ENCODE data around the gene SCG3. TPM values are rescaled to one million over a fixed set of nuclear protein-coding genes. Genes with fewer than 3 reads are reported as not detected.

Gene SCG3
- total RNA-seq, 2 donors from 2014 or later, result 0.23 to 2.0 TPM

DNA sequence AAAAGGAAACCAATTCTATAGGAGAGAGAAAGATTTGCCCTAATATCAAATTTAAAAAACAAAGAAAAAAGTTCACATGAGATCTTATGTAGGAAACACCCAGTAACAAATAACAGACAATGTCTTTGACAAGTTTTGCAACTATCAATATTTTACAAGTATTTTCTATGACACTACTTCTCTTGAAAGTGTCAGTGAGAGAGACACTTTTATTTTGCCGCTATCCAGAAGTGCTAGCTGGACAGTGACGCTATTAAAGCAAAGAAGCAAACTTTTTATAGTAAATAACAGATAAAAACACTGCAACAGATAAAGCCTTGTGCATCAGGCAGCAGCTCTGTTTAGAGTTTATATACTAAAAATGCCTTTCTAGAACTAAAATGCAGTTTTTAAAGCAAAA lies 42.9 kb downstream of the SCG3 start:
- TF ChIP-seq POLR2A (IDR thresholded peaks at IDR 0.05), result no peak
- TF ChIP-seq POLR2AphosphoS5 (IDR thresholded peaks at IDR 0.05), result no peak
- Histone ChIP-seq H3K36me3 (no peaks in the 10 kb centered on the region), H3K27me3 (replicated peaks; ENCODE audit: insufficient read depth) (no peaks in the 10 kb centered on the region), H3K4me3 (no peak overlapping the region), H3K27ac (no peak overlapping the region), H3K4me1 (replicated peaks) (peaks cover 5% of the 10 kb centered on the region), H3K9me3 (no peaks in the 10 kb centered on the region)
- intact Hi-C loops (cut with DNase I), result no loop called here
- WGBS, result 74% methylated on average over 2 of the region's 2 CpGs
- DNase-seq (ENCODE audit: low spot score), result no peak

DNA sequence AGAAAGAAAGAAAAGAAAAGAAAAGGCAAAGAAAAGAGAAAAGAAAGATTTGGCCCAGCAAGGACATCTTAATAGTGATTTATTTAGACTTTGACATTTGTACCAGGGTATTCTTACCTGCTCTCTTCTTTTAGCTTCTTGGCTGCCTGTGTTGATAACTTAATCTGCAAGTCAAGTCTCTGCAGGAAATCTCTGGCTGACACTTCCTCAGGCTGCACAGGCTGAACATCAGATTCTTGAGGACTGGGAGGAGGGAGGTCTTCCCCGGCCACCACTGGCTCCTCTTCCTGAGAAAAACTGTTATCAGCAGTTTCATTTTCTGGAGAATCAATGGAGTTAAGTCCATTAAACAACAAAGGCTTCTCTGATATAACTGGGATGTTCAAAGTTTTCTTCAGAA lies 43.4 kb downstream of the SCG3 start:
- Histone ChIP-seq H3K4me1 (replicated peaks) (peaks cover 5% of the 10 kb centered on the region), H3K27ac (no peak overlapping the region), H3K4me3 (no peak overlapping the region), H3K36me3 (no peaks in the 10 kb centered on the region), H3K9me3 (no peaks in the 10 kb centered on the region), H3K27me3 (replicated peaks; ENCODE audit: insufficient read depth) (no peaks in the 10 kb centered on the region)
- DNase-seq (ENCODE audit: low spot score), result no peak
- no peak for TF ChIP-seq POLR2A (IDR thresholded peaks at IDR 0.05)
- TF ChIP-seq, protein P1, sequence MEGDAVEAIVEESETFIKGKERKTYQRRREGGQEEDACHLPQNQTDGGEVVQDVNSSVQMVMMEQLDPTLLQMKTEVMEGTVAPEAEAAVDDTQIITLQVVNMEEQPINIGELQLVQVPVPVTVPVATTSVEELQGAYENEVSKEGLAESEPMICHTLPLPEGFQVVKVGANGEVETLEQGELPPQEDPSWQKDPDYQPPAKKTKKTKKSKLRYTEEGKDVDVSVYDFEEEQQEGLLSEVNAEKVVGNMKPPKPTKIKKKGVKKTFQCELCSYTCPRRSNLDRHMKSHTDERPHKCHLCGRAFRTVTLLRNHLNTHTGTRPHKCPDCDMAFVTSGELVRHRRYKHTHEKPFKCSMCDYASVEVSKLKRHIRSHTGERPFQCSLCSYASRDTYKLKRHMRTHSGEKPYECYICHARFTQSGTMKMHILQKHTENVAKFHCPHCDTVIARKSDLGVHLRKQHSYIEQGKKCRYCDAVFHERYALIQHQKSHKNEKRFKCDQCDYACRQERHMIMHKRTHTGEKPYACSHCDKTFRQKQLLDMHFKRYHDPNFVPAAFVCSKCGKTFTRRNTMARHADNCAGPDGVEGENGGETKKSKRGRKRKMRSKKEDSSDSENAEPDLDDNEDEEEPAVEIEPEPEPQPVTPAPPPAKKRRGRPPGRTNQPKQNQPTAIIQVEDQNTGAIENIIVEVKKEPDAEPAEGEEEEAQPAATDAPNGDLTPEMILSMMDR (IDR thresholded peaks at IDR 0.05), result no peak
- no peak for TF ChIP-seq POLR2AphosphoS5 (IDR thresholded peaks at IDR 0.05)
- intact Hi-C loops (cut with DNase I), result no loop called here
- WGBS, result 29% methylated on average over 1 of the region's 1 CpG

DNA sequence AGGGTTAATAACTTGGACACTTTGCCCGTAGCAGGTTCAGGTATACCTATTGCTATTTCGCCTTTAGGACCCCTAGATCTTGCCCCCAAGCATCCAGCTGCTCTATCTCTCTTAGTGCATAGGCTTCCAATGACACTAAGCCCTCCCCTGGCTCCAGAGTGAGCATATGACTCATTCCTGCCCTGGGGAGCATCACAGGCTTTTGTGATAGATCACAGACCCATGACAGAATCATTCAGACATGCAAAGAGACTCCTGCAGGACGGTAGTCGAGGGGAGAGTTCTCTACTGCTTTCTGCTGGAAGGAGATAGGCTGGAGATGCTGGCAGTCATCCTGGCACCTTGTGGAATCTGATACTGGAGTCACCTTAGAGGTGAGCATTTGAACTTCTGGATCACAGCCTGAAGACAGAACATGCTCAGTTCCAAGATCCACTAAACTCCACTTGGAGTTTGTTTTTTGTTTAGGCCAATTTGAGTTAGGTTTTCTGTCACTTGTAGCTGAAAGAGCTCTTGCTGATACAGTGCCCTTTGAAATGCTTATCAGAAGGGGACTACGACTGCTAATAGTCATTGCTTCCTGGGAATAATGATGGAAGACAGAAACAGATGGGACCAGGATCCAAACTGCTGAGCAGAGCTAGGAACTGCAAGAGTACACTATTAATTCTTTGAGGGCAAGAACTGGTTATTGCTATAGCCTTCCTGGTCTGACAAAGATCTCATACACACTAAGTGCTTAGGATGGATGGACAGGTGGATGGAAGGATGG lies 45.2 kb downstream of the SCG3 start:
- H3K4me1 ChIP-seq (replicated peaks), result peaks cover 5% of the 10 kb centered on the region

DNA sequence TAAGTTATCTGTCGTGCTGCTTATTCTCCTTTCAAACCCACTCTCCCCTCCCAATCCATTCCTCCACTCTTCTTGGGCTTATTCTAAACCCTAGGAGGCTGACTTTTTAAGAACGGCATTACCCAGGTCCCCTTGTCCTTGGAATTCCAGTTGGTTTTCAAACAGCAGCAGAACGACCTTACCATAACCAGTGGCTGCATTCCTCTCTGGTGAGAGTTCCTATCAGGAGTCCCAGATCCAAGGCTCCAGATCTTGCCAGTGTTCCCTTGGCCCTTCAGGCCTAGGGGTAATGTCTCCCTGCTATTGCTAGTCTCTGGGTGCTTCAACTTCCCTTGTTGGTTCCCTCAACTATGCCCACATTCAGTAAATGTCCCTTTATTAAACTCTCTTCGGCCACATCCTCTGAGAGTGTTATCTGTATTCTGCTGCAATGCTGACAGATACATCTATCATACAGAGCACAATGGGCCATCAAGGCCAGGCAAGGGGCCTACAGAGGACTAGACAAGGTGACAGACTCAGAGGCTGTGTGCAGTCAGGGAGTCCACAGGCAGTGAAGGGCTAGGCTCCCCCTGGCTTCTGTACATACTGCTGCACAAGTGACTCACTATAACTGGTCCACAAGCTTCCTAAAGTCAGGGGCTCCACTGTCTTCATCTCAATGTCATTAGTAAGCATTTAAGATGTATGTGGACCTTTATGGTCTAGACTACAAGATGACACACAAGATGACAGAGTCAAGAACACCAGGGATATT lies 46.0 kb downstream of the SCG3 start:
- no peak for DNase-seq (ENCODE audit: low spot score)
- intact Hi-C loops (cut with DNase I), result no loop called here
- no peaks in the 10 kb centered on the region for H3K9me3 ChIP-seq
- H3K27ac ChIP-seq, result no peak overlapping the region
- H3K36me3 ChIP-seq, result no peaks in the 10 kb centered on the region
- TF ChIP-seq, protein P1 (IDR thresholded peaks at IDR 0.05), result no peak
- no peak for TF ChIP-seq POLR2AphosphoS5 (IDR thresholded peaks at IDR 0.05)
- no peak for TF ChIP-seq POLR2A (IDR thresholded peaks at IDR 0.05)
- peaks cover 5% of the 10 kb centered on the region for H3K4me1 ChIP-seq (replicated peaks)
- WGBS, result 79% methylated on average over 4 of the region's 4 CpGs
- H3K4me3 ChIP-seq, result no peak overlapping the region
- H3K27me3 ChIP-seq (replicated peaks; ENCODE audit: insufficient read depth), result no peaks in the 10 kb centered on the region

More for the DNA sequence above, 45.2 kb downstream of the SCG3 start:
- TF ChIP-seq, protein P1 (IDR thresholded peaks at IDR 0.05), result no peak
- TF ChIP-seq POLR2A (IDR thresholded peaks at IDR 0.05), result no peak
- peak; percentile 24 for TF ChIP-seq POLR2AphosphoS5 (IDR thresholded peaks at IDR 0.05)
- H3K36me3 ChIP-seq, result no peaks in the 10 kb centered on the region
- no peak overlapping the region for H3K4me3 ChIP-seq
- no peak for DNase-seq (ENCODE audit: low spot score)
- 32% methylated on average over 5 of the region's 5 CpGs for WGBS
- H3K27ac ChIP-seq, result no peak overlapping the region
- intact Hi-C loops (cut with DNase I), result no loop called here
- H3K9me3 ChIP-seq, result no peaks in the 10 kb centered on the region
- H3K27me3 ChIP-seq (replicated peaks; ENCODE audit: insufficient read depth), result no peaks in the 10 kb centered on the region

DNA sequence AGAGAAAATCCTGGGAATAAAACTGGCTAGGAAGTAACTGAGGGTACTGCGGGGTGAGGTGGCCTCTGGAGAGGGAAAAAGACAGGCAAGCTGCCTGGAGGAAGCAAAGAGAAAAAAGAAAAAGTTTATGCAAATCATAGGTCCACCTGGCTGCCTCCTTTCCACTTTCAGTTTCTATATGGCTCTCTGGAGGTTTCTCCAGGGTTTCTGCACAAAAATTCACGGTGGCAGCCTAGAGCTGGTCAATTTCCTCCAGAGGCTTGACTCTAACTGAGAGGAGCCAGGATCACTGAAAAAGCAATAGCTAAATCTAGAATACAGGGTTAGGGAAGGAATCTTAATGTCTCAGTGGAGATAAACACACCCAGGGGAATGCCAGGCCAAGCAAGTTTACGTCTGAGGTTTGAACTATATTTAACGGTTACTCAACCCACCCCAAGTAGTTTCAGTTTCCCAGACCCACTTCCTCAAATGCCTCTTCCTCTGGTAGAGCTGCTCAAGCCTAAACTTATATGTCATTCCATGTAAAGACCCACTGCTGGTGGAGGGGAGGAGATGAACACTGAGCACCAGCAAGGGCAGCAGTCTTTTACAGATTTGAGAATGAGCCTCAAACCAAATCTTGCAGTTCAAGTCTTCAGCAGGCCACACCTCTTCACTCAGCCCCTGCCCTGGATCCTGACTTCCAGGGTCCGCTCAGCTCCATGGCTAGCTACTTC lies 50.4 kb downstream of the SCG3 start:
- H3K4me1 ChIP-seq (replicated peaks), result no peaks in the 10 kb centered on the region
- no peaks in the 10 kb centered on the region for H3K27me3 ChIP-seq (replicated peaks; ENCODE audit: insufficient read depth)
- H3K36me3 ChIP-seq, result no peaks in the 10 kb centered on the region
- no peak for DNase-seq (ENCODE audit: low spot score)
- peak overlapping the region in 1 of 2 donors; percentile 14 for H3K4me3 ChIP-seq
- intact Hi-C loops (cut with DNase I), result no loop called here
- H3K9me3 ChIP-seq, result no peaks in the 10 kb centered on the region
- H3K27ac ChIP-seq, result peak overlapping the region; percentile 60 to 64
- 50% methylated on average over 5 of the region's 5 CpGs for WGBS
- TF ChIP-seq POLR2A (IDR thresholded peaks at IDR 0.05) (no peak), POLR2AphosphoS5 (IDR thresholded peaks at IDR 0.05) (peak; percentile 10)
- TF ChIP-seq, protein P1 (IDR thresholded peaks at IDR 0.05), result no peak
